ENCODE measurements around the gene ANKRD13B.
"Not testable (repeated sequence)": the region's sequence is repeated elsewhere in the genome, so short reads cannot be mapped to it uniquely, and the experiment has no call there.

Gene ANKRD13B

DNA sequence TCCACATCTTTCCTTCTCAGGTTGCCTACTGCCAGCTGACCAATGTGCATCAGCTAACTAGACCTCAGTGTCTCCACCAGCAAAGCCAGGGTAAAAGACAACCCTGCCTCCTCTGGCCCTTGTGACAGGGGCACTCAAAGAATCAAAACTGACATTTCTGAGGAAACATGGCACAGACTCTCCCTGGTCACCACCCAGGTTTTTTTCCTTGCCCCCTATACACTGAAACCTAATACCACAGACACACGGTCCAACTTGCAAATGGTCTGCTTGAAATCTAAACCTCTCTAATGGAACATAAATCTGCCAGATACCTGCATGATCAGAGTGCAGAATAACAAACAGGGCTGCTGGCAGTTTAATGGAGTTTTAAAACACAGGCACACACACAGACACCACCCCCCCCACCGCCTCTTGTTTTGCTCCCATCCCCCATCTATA, 49.3 kb downstream of the ANKRD13B start:
- DNase-seq (ENCODE audit: low spot score): no peak

DNA sequence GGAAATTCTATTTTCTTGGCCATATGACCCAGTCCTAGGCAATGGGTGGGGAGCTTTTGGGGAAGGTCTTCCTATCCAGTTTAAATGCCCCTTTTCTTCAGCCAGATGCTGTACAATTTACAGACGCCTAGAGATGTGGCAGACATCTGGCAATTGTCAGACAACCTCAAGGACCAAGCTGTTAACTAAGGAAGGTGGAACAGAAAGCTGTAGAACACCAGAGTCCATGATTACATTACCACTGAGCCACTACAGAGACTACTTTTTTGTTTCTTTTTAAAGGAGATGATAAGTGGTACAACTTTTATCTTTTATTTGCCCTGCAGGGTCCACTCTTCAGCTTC, 50.9 kb downstream of the ANKRD13B start:
- no peak for DNase-seq (ENCODE audit: low spot score)

DNA sequence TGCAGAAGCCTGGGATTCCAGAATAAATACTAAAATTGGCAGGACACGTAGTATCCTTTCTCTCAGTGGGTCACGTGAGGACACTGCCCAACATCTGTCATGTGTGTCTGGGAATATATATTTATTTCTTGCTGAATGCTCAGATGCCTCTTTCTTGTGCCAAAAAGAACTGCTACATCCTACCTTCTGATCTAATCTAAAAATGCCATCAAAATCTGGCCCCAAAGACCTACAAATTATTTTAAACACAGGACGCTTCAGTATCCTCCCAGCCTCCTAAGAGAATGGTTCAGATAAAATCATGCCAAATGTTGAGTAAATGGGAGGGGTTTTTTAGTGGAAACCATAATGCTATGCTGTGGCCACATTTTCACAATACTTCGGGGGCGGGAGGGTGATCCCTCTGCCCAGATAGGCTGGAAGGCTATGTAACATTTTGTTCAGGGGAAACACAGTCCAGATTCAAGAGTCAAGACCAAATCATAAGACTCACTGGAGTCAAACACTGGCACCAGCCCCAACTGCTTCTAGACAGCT, 52.7 kb downstream of the ANKRD13B start:
- peak; percentile 37 for DNase-seq (ENCODE audit: low spot score)

- no peak for DNase-seq (ENCODE audit: low spot score)
Observed at GRCh38 chr17:29648005-29648404, 55.1 kb downstream of the ANKRD13B start.

DNA sequence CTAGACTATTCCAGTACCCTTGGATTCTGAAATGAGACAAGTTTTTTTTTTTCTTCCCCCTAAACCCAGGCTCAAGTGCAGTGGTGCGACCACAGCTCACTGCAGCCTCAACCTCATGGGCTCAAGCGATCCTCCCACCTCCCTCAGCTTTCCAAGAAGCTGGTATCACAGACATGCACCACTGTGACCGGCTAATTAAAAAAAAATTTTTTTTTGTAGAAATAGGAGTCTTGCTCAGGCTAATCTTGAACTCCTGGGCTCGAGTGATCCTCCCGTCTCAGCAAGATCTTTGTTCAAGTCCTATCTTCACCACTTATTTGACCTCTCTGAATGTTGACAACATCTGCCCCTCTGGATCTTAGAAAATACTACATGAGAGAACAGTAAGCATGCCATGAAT, 56.4 kb downstream of the ANKRD13B start:
- no peak for DNase-seq (ENCODE audit: low spot score)

DNA sequence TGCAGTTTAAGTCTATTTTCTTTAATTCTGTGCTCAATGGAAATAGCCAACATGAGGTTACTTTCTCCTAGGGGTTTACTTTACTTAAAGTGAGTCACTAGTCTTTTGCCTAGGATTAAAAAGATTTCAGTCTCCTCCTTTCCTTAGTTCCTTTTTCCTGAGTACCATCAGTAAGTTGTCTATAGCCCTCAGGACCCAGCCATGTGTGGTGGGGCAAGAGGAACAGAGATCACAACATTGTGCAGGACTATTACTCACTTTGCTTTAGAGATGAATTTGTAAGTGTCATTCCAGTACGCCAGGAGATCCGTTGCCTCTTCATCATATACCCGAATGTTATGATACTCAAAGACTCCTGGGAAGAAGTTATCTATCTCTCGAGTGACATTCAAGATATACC, 57.5 kb downstream of the ANKRD13B start:
- DNase-seq (ENCODE audit: low spot score): no peak

DNA sequence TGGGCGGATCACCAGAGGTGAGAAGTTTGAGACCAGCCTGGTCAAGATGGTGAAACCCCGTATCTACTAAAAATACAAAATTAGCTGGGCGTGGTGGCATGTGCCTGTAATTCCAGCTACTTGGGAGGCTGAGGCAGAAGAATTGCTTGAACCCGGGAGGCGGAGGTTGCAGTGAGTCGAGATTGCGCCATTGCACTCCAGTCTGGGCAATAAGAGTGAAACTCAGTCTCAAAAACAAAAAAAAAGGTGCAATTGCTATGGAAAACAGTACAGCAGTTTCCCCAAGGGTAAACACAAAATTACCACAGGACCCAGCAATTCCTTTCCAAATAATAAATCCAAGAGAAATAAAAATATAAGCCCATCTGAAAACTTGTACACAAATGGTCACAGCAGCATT, 59.0 kb downstream of the ANKRD13B start:
- DNase-seq (ENCODE audit: low spot score): not testable (repeated sequence)

- DNase-seq (ENCODE audit: low spot score): no peak
Observed at GRCh38 chr17:29652976-29653375, 60.0 kb downstream of the ANKRD13B start.

DNA sequence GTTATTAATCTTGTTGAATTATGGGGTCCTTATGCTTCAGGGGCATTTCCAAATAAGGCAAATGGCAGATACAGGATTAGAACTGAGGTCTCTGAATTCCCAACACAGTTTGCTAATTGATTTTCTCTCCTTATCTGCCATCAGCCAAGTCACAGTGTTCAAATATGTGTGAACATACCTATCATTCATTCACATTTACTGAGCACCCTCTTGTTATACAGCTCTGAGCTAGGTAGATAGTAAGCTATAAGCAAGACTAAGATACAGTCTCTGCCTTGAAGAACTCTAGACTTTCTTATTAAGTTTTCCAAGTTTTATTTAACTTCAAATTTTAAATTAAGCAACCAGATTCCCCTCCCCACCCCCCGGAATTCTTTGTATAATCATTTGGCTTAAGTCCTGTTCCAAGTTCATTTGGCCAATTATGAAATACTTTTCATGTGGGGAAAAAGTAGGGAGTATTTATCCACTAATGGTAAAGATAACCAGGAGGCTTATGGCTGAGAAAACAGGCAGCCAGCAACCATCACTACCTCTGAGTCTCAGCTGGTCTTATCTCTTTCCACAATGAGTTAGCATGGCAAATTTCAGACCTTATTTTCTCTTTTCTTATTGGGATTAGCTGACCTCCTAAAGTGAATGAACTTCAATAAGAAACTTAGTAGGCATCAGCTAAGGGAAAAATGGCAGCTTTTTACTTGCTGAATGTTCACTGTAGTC, 61.2 kb downstream of the ANKRD13B start:
- DNase-seq (ENCODE audit: low spot score): no peak

DNA sequence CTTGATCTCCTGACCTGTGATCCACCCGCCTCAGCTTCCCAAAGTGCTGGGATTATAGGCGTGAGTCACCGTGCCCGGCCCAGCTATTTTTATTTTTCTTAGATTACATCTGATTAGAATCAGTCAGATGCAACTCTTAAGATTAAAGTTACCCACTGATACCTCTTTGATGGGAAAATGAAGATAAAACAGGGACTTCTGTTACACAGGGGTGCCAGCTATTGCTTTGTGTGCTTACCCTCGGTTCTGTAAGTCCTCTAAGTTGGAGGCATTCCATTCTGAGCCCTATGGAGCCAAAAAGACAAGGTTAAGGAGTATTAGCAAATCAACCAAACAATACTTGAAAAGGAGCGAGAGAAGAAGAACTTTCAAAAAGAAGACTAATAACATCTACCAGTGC, 62.4 kb downstream of the ANKRD13B start:
- no peak for DNase-seq (ENCODE audit: low spot score)

DNA sequence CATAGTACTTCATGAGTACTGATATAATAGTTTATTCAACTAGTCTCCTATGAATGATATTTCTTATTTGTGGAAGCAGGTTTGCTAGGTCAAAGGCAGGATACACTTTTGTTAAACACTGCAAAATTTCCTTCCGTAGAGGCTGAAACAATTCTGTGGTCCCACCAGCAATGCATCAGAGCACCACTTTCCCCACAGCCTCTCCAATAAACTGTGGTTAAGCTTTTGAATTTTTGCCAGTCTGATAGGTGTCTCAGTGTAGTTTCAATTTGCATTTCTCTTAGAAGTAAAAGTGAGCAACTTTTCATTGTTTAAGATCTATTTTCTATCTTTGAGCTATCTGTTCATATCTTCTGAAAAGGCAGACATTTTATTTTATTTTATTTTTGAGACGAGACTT, 66.2 kb downstream of the ANKRD13B start:
- no peak for DNase-seq (ENCODE audit: low spot score)

- no peak for DNase-seq (ENCODE audit: low spot score)
Observed at GRCh38 chr17:29661213-29661612, 68.3 kb downstream of the ANKRD13B start.

DNA sequence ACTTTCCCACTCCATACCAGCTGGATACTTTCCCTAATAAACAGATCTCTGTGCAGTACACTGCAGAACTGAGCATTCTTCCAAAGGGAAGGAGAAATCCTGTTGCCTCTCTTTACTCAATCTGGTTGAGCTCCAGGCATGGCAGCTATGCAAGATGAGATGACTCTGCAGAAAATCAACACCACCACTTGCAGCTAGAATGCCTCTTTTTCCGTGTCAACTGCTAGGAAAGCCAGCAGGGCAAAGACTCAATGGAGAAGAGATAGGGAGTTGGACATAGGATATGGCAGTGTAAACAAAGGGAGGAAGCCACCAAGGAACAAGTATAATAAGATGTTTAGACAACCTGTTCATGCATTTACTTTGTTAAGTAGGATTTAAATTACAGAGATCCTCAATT, 70.2 kb downstream of the ANKRD13B start:
- DNase-seq (ENCODE audit: low spot score): peak; percentile 37

Measured in AG08396 (cell line).